Colonic mucosa (tissue), 4 donors: ENCODE results near the gene KMT2C. TPM values are rescaled to one million over a fixed set of nuclear protein-coding genes. Genes with fewer than 3 reads are reported as not detected.
A peak's percentile ranks its signal among the peaks of the same experiment; 100 is the strongest.

Experiments
- DNase-seq: peaks from one replicate; pipeline ENCODE4 v3.0.0-alpha.2; 2020
- H3K27ac ChIP-seq: fragments of 200-600 bp; one replicate; pipeline ENCODE4 v1.8.0; 2021
- H3K27me3 ChIP-seq: fragments of 200-600 bp; one replicate; pipeline ENCODE4 v1.8.0; 2021
- H3K36me3 ChIP-seq: fragments of 200-600 bp; one replicate; pipeline ENCODE4 v1.8.0; 2021
- H3K4me1 ChIP-seq: fragments of 200-600 bp; one replicate; pipeline ENCODE4 v1.8.0; 2021; ENCODE audit warnings: mild to moderate bottlenecking
- H3K4me3 ChIP-seq: fragments of 200-600 bp; one replicate; pipeline ENCODE4 v1.8.0; 2021
- H3K9ac ChIP-seq, 2 donors: one replicate each; pipeline ENCODE4 v1.7.0; 2013; ENCODE audit warnings: control low read depth in 2 of 2, low read depth in 2 of 2, low read length in 2 of 2
- H3K9me3 ChIP-seq: fragments of 200-600 bp; one replicate; pipeline ENCODE4 v1.8.0; 2021
- intact Hi-C: fragments of 100-400 bp; cut with DNase I; formaldehyde crosslinking; loops from one replicate; pipeline ENCODE4 v1.14.1; 2022
- total RNA-seq, 2 donors: library from RNA; stranded (reverse); fragmentation: NEBNext Ultra II Directional in 1 of 2; extraction: Animal tissue kit (Norgen Biotek cat#: 25700) in 1 of 2; gene quantifications; one replicate each; pipeline ENCODE4 v1.2.1, GENCODE V29; 2021
- TF ChIP-seq, protein P1 (sequence below): fragments of 200-600 bp; IDR thresholded peaks from one replicate; pipeline ENCODE4 v1.8.0; 2022; ENCODE audit warnings: antibody characterized with exemption, mild to moderate bottlenecking
- donor health status: healthy.
- donor health status: DM: no; HTN: no; CAD: no.
- donor health status: DM: no; HTN: no; CAD: no.

Gene KMT2C
- total RNA-seq, 2 donors from 2014 or later, result 70.9 to 73.3 TPM

GRCh38 chr7:152340161-152340560 is 95.6 kb downstream of the KMT2C start:
- Histone ChIP-seq H3K27ac (no peak overlapping the region), H3K4me1 (no peaks in the 10 kb centered on the region), H3K36me3 (no peaks in the 10 kb centered on the region), H3K4me3 (no peak overlapping the region), H3K9me3 (no peaks in the 10 kb centered on the region), H3K27me3 (no peaks in the 10 kb centered on the region), H3K9ac (no peak overlapping the region)
- DNase-seq, result no peak
- TF ChIP-seq, protein P1, sequence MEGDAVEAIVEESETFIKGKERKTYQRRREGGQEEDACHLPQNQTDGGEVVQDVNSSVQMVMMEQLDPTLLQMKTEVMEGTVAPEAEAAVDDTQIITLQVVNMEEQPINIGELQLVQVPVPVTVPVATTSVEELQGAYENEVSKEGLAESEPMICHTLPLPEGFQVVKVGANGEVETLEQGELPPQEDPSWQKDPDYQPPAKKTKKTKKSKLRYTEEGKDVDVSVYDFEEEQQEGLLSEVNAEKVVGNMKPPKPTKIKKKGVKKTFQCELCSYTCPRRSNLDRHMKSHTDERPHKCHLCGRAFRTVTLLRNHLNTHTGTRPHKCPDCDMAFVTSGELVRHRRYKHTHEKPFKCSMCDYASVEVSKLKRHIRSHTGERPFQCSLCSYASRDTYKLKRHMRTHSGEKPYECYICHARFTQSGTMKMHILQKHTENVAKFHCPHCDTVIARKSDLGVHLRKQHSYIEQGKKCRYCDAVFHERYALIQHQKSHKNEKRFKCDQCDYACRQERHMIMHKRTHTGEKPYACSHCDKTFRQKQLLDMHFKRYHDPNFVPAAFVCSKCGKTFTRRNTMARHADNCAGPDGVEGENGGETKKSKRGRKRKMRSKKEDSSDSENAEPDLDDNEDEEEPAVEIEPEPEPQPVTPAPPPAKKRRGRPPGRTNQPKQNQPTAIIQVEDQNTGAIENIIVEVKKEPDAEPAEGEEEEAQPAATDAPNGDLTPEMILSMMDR, result no peak
- intact Hi-C loops, result no loop called here

GRCh38 chr7:152338561-152338960 is 97.2 kb downstream of the KMT2C start:
- no peak for DNase-seq
- Histone ChIP-seq H3K9ac (no peak overlapping the region), H3K27ac (no peak overlapping the region), H3K36me3 (no peaks in the 10 kb centered on the region), H3K4me1 (no peaks in the 10 kb centered on the region), H3K9me3 (no peaks in the 10 kb centered on the region), H3K27me3 (no peaks in the 10 kb centered on the region), H3K4me3 (no peak overlapping the region)
- TF ChIP-seq, protein P1, result no peak
- intact Hi-C loops, result loop anchor here (5.0 kb wide), 1 partner anchor 369 kb away; no protein-coding TSS in a partner anchor

- Histone ChIP-seq H3K9ac (no peak overlapping the region), H3K4me1 (no peaks in the 10 kb centered on the region), H3K27me3 (no peaks in the 10 kb centered on the region), H3K27ac (no peak overlapping the region), H3K4me3 (no peak overlapping the region), H3K9me3 (no peaks in the 10 kb centered on the region), H3K36me3 (no peaks in the 10 kb centered on the region)
- DNase-seq, result peak; percentile 49
- intact Hi-C loops, result loop anchor here (5.0 kb wide), 1 partner anchor 370 kb away; no protein-coding TSS in a partner anchor
- TF ChIP-seq, protein P1, result peak; percentile 41
These were observed 98.9 kb downstream of the KMT2C start for GRCh38 chr7:152336754-152337368.

DNA sequence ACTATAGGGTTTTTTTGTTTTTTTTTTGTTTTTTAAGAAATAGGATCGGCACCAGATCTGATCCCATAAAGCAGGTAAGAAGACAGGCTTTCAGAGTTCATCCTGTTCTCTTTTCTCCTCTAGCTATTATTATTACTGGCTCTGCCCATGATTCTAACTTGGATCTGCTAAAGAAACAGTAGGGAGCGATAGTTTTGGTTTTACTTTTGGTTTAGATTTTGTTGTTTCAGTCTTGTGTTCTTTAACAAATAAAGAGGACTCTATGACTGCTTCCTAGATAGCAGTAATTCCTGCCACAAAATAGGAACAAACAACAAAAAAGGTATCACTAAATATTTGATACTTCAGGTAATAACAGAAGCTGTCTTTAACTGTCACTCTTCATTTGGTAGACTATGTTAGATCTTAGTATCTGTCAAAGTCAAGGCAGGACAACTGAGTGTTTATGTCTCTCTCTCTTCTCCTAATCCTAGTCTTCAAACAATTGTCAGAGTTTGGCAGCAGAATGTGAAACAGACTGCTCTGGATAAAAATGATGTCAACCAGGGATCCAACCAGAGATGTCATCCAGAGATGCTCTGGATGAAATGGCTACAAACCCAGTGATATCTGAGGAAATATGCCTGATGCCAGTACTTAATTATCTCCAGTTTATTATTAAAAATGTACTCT is 99.8 kb downstream of the KMT2C start:
- Histone ChIP-seq H3K36me3 (no peaks in the 10 kb centered on the region), H3K4me1 (no peaks in the 10 kb centered on the region), H3K9ac (no peak overlapping the region), H3K9me3 (no peaks in the 10 kb centered on the region), H3K27me3 (no peaks in the 10 kb centered on the region), H3K4me3 (no peak overlapping the region), H3K27ac (peak overlapping the region; percentile 34)
- DNase-seq, result no peak
- TF ChIP-seq, protein P1, result no peak
- intact Hi-C loops, result loop anchor here (5.0 kb wide), 1 partner anchor 371 kb away; no protein-coding TSS in a partner anchor

- Histone ChIP-seq H3K4me3 (no peak overlapping the region), H3K9me3 (no peaks in the 10 kb centered on the region), H3K27me3 (no peaks in the 10 kb centered on the region), H3K27ac (no peak overlapping the region), H3K36me3 (no peaks in the 10 kb centered on the region), H3K4me1 (no peaks in the 10 kb centered on the region), H3K9ac (no peak overlapping the region)
- intact Hi-C loops, result no loop called here
- TF ChIP-seq, protein P1, result no peak
- DNase-seq, result no peak
These were observed 102.7 kb downstream of the KMT2C start for GRCh38 chr7:152333134-152333533.
